Uterus (tissue), 4 donors: ENCODE measurements around the gene NXN. TPM values are rescaled to one million over a fixed set of nuclear protein-coding genes. Genes with fewer than 3 reads are reported as not detected.

Experiments
- DNase-seq, 2 donors: peaks; one replicate each; pipeline ENCODE4 v3.0.0-alpha.2; 2019 to 2020
- H3K27ac ChIP-seq, 2 donors: fragments of 200-600 bp; sonication (generic); 1 replicate in 1 of 2; 2 replicates in 1 of 2; pipeline ENCODE4 v1.5.1; 2016 to 2018
- H3K27me3 ChIP-seq, 2 donors: fragments of 200-600 bp; sonication (generic); one replicate each; pipeline ENCODE4 v1.5.1; 2018 to 2019; ENCODE audit warnings: control low read depth in 1 of 2
- H3K36me3 ChIP-seq, 2 donors: fragments of 200-600 bp; sonication (generic); one replicate each; pipeline ENCODE4 v1.5.1; 2019; ENCODE audit warnings: control low read depth in 1 of 2
- H3K4me1 ChIP-seq, 2 donors: fragments of 200-600 bp; sonication (generic); one replicate each; pipeline ENCODE4 v1.5.1; 2018 to 2019; ENCODE audit warnings: control low read depth in 1 of 2
- H3K4me3 ChIP-seq, 2 donors: fragments of 200-600 bp; sonication (generic); 1 replicate in 1 of 2; 2 replicates in 1 of 2; pipeline ENCODE4 v1.5.1; 2018 to 2019; ENCODE audit warnings: mild to moderate bottlenecking in 1 of 2
- H3K9me3 ChIP-seq, 2 donors: fragments of 200-600 bp; sonication (generic); one replicate each; pipeline ENCODE4 v1.5.1; 2019; ENCODE audit warnings: control low read depth in 1 of 2
- POLR2A ChIP-seq, 2 donors: fragments of 450-650 bp; IDR thresholded peaks; one replicate each; pipeline ENCODE4 v1.6.1; 2016; ENCODE audit warnings: antibody characterized with exemption in 2 of 2, mild to moderate bottlenecking in 1 of 2, moderate library complexity in 1 of 2
- intact Hi-C: fragments of 100-400 bp; cut with DNase I; formaldehyde crosslinking; loops from one replicate; pipeline ENCODE4 v1.15.1; 2023; ENCODE audit warnings: low total_unique reads
- total RNA-seq, 4 donors: library from RNA; depleted of rRNA in 3 of 4; stranded (reverse); fragments of >200 nt in 3 of 4; gene quantifications; one replicate each; pipeline versions ENCODE4 v1.1.0 to v1.2.4, GENCODE V29; 2014 to 2023
- TF ChIP-seq, protein P1 (sequence below), 4 experiments: fragments of 200-600 bp in 2 of 4; fragments of 450-650 bp in 2 of 4; sonication (generic) in 2 of 4; IDR thresholded peaks; one replicate each; pipeline ENCODE4 v1.5.1; 2016 to 2019; ENCODE audit warnings: antibody characterized with exemption in 4 of 4, mild to moderate bottlenecking in 2 of 4, moderate library complexity in 1 of 4
- donor health status: DM: yes; HTN: yes; CAD: no.

Gene NXN
- total RNA-seq, 4 donors from 2014 or later: 6.5 to 99.0 (median 49.9) TPM

DNA sequence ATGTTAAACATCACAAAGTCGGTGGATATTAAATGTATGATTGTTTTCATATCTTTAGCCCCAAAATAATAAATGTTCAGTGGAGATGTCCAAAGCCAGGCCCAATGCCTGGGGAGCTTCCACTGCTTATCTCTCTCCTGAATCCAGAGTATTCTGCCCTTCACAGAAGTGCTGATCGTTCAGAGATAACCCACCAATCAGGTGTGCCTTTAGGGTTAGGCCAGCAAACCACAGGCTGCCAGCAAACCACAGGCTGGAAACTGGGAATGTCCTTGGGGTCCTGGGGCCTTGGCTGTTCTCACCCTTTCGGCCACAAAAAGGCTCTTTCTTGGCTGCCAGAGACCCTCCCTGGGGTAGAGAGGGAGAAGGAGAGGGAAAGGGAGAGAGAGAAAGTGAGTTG is 33.9 kb downstream of the NXN start:
- no peak for DNase-seq
- Histone ChIP-seq H3K4me3 (no peak overlapping the region), H3K27ac (peak overlapping the region in 1 of 2 donors; percentile 8), H3K27me3 (no peaks in the 10 kb centered on the region), H3K36me3 (no peaks in the 10 kb centered on the region), H3K4me1 (no peaks in the 10 kb centered on the region), H3K9me3 (no peaks in the 10 kb centered on the region)
- intact Hi-C loops: no loop called here
- TF ChIP-seq POLR2A (IDR thresholded peaks at IDR 0.05): no peak
- TF ChIP-seq, protein P1, sequence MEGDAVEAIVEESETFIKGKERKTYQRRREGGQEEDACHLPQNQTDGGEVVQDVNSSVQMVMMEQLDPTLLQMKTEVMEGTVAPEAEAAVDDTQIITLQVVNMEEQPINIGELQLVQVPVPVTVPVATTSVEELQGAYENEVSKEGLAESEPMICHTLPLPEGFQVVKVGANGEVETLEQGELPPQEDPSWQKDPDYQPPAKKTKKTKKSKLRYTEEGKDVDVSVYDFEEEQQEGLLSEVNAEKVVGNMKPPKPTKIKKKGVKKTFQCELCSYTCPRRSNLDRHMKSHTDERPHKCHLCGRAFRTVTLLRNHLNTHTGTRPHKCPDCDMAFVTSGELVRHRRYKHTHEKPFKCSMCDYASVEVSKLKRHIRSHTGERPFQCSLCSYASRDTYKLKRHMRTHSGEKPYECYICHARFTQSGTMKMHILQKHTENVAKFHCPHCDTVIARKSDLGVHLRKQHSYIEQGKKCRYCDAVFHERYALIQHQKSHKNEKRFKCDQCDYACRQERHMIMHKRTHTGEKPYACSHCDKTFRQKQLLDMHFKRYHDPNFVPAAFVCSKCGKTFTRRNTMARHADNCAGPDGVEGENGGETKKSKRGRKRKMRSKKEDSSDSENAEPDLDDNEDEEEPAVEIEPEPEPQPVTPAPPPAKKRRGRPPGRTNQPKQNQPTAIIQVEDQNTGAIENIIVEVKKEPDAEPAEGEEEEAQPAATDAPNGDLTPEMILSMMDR (IDR thresholded peaks at IDR 0.05): no peak

DNA sequence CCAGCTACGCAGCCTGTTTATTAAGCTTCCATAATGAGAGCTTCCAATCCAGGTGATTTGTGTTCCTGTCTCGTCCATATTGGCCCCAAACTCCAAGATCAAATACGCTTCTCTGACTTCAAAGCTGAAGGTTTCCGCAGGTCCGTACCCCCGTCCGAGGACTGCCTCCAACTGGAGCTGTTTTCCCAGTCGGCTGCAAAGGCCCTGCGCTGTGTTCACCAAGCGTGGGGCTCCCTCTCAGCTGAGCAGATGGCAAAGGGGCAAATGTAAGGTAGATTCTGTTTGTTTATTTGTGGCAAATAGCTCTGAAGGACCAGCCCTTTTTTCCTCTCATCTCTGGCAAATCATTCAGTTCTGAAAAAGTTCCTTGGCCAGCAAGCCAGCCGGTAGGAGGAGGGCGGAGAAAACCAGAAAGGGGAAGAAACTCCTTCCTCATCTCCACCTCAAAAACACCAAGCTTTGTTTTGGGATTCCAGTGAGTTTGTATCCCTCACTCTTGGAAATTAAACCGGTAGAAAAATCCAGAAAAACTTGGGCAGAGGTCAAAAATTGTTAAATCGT is 35.2 kb downstream of the NXN start:
- no peak for DNase-seq
- no peaks in the 10 kb centered on the region for H3K27me3 ChIP-seq
- H3K9me3 ChIP-seq: no peaks in the 10 kb centered on the region
- no peak overlapping the region for H3K4me3 ChIP-seq
- TF ChIP-seq, protein P1 (IDR thresholded peaks at IDR 0.05): no peak
- no peak for TF ChIP-seq POLR2A (IDR thresholded peaks at IDR 0.05)
- intact Hi-C loops: no loop called here
- H3K36me3 ChIP-seq: no peaks in the 10 kb centered on the region
- no peaks in the 10 kb centered on the region for H3K4me1 ChIP-seq
- peak overlapping the region; percentile 52 to 80 for H3K27ac ChIP-seq

DNA sequence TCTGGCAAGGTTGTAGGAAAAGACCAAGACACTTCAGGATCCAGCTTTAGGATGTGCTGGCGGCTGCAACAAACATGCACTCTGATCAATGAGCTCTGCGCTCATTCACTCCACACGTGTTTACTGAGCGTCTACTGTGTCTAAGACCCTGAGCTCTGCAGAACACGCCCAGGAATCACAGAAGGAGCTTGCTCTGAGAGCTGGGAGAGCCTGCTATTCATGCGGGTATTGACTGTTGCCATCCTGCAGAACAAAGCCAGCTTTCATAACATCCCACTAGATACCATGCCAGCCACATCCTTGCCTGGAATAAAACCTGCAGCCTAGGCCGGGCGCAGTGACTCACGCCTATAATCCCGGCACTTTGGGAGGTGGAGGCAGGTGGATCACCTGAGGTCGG is 44.1 kb downstream of the NXN start:
- intact Hi-C loops: no loop called here
- peaks cover 6 to 10% of the 10 kb centered on the region in 2 donors for H3K4me1 ChIP-seq
- H3K9me3 ChIP-seq: no peaks in the 10 kb centered on the region
- no peak overlapping the region for H3K27ac ChIP-seq
- no peak overlapping the region for H3K4me3 ChIP-seq
- DNase-seq: no peak
- H3K36me3 ChIP-seq: no peaks in the 10 kb centered on the region
- no peak for TF ChIP-seq POLR2A (IDR thresholded peaks at IDR 0.05)
- TF ChIP-seq, protein P1 (IDR thresholded peaks at IDR 0.05): no peak
- no peaks in the 10 kb centered on the region for H3K27me3 ChIP-seq

DNA sequence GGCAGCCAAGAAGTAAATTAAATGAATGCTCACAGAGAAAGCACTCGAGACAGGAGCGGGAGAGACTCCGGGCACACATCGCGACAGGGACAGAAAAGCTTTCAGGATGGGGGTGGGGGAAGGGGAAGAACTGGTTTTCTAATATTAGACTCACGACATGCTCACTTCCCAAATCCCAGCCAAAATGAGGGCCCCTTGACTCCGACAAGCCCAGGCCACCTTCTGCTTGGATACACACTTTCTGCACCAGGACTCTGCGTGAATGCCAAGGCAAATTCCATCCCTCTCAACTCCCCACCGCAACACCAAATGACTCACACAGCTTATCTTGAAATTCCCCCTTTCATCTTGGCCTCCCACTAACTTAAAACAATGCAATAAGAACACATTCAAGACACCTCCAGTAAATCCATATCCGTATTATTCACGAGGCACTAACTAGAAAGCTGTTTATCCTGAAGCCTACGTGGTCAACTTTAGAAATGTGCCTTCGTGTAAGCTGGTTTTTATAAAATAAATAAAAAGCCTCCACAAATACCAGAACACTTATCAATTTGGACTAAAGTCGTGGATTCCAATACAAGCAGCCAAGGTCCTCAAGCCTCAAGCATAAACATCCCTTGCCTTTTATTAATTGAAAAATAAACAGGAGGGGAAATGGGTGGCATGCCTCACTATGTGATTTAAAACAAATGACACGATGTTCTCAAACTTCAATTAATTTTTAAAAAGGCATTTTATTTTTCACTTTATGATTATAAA is 46.1 kb downstream of the NXN start:
- peak in 1 of 2 donors; percentile 63 for DNase-seq
- no peak for TF ChIP-seq POLR2A (IDR thresholded peaks at IDR 0.05)
- TF ChIP-seq, protein P1 (IDR thresholded peaks at IDR 0.05): no peak
- no peak overlapping the region for H3K4me3 ChIP-seq
- H3K4me1 ChIP-seq: peaks cover 6 to 10% of the 10 kb centered on the region in 2 donors
- H3K36me3 ChIP-seq: no peaks in the 10 kb centered on the region
- intact Hi-C loops: no loop called here
- H3K27me3 ChIP-seq: no peaks in the 10 kb centered on the region
- H3K27ac ChIP-seq: peak overlapping the region; percentile 65 to 81
- no peaks in the 10 kb centered on the region for H3K9me3 ChIP-seq

DNA sequence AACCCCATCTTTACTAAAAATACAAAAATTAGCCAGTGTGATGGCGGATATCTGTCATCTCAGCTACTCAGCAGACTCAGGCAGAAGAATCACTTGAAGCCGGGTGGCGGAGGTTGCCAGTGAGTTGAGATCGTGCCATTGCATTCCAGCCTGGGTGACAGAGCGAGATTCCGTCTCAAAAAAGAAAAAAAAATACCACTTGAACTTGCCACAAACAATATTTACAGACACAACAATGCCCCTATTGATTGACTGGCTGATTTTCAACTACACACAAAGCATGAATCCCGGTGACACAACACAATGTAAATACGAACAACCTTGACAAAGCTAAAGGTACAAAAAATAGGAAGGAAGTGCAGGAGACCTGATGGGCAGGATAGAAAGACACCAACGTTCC is 49.3 kb downstream of the NXN start:
- Histone ChIP-seq H3K27me3 (no peaks in the 10 kb centered on the region), H3K36me3 (no peaks in the 10 kb centered on the region), H3K9me3 (no peaks in the 10 kb centered on the region), H3K4me3 (no peak overlapping the region), H3K4me1 (peaks cover 6 to 19% of the 10 kb centered on the region in 2 donors), H3K27ac (peak overlapping the region; percentile 16 to 23)
- intact Hi-C loops: no loop called here
- TF ChIP-seq, protein P1 (IDR thresholded peaks at IDR 0.05): no peak
- TF ChIP-seq POLR2A (IDR thresholded peaks at IDR 0.05): no peak
- no peak for DNase-seq
